GM19463 (cell line): ENCODE data around the gene VPS13D.

Source experiments
- ATAC-seq: cut with Tn5 transposase; IDR thresholded peaks from one replicate; pipeline ENCODE4 v1.9.1; 2021; ENCODE audit warnings: mild to moderate bottlenecking, moderate library complexity; ENCODE audit not compliant: unreplicated experiment

VPS13D gene

GRCh38 chr1:12546771-12547585 lies 317.1 kb downstream of the VPS13D start:
- no peak for ATAC-seq

DNA sequence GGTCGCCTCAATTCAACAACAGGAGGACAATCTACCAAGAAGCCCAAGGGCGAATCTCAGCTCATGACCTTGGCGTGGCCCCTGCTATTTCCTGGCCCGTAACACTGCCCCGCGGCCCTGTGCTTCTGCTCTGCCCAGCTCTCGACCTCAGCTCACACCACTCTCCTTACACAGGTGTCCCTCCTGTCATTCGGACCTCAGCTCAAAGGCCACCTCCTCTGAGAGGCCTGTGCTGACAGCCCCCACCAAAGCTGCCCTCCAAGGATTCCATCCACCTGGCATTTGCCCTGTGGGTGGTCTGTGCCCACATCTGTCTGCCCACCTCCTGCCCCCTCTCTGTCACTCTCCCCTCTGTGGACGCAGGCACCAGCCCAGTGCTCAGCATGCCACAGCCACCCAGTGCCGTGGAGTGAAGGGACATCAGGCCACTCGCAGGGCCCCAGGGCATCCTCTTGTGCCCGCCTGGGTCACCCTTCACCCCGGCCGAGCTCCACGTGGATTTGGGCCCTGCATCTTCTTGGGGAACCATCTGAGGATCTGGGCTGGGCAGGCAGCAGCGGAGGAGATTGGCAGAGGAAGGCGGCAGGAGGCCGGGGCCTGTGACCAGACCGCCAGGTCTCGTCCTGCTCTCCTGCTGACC lies 317.9 kb downstream of the VPS13D start:
- no peak for ATAC-seq

GRCh38 chr1:12548279-12548972 lies 318.6 kb downstream of the VPS13D start:
- ATAC-seq, result no peak

GRCh38 chr1:12548973-12549459 lies 319.2 kb downstream of the VPS13D start:
- ATAC-seq, result no peak

DNA sequence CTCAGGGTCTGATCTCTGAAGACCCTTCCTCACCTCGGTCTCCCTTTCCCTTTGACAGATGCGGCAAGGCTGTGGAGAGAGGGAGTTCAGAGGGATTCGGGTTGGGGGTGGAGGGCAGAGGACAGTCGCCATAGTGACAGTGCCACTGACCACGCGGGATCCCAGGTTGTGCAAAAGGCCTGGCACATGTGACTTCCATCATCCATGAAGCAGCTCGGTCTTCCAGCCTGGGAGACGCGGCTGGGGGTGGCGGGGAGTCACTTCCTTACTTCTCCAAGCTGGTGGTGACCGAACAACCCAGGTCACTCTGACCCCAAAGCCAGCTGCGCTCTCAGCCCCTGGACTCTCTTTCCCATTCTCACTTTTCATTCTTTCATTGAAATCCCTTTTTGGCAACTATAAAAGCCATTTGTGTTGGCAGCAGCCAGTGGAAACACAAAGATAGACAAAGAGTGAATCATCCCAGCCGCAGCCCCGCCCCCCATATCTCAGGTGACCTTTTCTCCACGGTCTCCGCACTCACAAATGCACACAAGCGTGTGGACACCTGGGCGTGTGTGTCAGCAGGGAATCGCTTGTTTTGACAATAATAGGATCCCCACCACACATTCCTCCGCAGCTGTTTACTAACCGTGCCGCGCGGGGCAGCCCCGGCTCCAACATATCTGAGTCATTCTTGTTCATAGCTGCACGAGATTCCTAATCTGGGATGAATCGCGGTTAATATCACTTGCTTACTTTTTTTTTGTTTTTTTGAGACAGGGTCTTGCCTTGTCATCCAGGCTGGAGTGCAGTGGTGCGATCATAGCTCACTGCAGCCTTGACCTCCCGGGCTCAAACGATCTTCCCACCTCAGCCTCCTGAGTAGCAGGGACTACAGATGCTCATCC lies 319.9 kb downstream of the VPS13D start:
- ATAC-seq, result no peak

DNA sequence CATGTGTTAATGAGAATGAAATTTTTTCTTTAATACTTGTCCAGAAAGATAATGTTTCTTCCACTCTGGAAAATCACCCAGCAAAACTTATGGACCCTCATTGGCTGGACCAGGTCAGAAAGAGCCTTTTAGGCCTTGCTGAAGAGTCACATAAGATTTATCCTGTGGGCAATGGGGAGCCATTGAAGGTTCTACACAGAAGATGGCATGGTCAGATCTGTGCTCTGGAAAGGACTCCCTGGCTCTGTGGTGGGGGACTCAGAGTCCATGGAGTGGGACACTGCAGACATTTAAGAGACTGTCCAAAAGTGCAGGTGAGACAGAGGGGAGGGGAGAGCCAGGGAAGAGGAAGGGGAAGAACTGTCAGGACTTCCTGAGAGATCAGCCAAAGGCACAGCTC lies 321.8 kb downstream of the VPS13D start:
- no peak for ATAC-seq

DNA sequence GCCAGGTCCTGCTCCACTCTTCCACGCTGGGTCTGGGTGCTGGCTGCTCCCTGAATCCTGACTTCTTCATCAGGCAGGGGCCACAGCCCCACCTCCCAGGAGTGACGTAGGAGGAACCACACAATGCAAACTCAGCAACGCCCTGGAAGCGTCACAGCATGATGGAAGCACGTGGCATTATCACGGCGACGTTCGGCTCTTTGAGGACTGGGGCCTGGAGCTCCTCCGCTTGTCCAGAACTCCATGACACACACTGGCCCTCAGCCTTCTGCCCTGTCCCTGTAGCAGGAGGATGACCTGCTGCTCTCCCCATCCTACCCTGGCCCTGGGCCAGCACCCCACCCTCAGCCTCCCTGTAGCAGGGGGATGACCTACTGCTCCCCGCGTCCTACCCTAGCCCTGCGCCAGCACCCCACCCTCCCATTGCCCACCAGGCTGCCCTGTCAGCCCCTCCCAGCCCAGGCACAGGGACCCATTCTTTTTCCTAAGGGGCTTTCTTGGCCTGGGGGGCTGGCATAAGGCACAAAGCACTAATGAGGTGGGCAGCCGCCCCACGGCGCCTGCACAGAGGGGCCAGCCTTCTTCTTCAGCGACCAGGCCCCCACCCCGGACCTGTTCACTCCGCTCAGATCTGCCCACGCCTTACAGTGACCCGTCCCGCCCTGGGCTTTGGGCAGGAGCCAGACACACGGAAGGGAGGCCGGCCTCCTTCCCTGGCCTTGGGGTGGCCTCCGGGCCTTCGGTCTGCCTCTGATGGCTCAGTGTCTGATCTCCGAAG lies 322.5 kb downstream of the VPS13D start:
- no peak for ATAC-seq

DNA sequence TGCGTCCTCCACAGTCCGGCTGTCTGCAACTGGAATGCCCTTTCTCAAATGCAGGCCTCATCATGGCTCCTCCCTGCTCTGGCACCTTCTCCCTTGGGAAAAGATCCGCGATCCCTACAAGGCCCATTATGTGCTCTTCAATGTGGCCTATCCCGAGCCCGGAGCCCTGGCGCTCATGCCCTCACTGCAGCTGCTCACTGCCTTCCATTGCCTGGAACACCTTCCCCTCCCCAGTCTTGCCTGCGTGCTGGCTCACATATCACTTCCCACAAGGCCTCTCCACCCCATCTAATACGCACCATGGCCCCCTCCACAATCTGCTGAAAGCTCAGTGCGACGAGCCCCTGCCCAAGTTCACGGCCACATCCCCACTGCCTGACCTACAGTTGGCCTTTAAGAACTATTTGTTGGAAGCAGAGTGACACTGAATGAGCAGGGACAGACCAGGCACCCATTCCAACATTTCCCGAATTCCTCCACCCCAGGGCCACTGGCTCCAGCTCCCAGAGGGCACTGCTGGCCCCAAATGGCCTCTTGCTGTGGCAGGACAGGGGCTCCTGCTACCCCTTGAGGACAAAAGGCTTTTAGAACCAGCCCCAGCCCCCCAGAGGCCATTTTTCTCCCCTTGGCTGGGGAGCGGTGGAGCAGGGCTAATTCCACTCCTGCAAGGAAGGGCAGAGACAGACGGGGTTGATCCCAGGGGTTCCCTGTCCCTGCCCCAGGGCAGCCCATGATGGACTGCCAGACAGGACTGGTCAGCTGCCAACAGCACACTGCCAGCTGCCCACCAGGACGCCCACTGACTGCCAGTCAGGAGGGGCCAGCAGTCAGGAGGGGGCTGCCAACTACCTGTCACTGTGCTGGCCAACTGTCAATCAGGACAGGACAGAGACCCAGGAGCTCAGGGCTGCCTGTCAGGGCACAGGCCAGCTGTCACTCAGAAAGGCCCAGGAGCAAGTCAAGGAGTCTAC lies 323.4 kb downstream of the VPS13D start:
- ATAC-seq, result no peak

- no peak for ATAC-seq
Observed at GRCh38 chr1:12553963-12554362, 324.1 kb downstream of the VPS13D start.

- ATAC-seq, result no peak
Observed at GRCh38 chr1:12554521-12555305, 324.9 kb downstream of the VPS13D start.

DNA sequence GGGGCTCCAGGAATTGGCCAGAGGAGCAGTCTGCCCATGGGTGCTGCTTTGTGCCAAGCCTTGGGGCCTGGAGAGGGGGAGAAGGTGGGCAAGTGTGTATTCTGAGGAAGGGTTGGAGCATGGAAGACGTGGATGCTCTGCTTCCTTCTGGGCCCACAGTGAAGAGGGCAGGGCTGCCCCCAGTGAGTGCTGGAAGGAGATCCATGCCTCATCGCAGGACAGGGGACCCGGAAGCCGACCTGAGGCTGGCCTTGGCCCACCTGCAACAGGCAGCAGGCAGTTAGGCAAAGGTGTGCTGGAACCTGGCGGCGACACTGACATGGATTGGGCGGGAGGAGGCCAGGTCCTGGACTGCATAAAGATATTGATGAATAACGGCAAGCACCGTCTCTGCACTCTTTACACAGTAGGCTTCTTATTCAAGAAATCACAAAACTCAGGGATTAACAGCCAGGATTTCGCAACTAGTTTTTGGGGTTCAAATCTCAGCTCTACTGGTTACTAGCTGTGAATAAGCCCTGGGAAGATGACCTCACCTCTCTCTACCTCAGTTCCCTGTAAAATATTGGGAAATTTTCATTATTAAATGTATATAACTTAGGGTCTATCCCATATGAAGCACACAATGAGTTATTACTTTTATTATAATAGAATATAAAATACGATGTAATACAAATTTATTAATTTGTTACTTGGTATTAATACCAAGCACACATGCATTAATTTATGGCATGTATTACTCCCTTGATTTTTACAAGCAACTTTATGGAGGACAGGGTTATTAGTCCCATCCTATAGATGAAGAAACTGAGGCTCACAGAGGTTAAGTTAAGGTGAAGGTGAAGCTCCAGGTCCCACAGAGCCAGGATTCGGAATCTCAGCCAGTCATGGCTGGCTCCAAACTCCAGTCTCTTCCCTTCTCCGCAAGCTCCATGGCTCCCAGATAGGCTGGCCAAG lies 325.9 kb downstream of the VPS13D start:
- ATAC-seq, result no peak

DNA sequence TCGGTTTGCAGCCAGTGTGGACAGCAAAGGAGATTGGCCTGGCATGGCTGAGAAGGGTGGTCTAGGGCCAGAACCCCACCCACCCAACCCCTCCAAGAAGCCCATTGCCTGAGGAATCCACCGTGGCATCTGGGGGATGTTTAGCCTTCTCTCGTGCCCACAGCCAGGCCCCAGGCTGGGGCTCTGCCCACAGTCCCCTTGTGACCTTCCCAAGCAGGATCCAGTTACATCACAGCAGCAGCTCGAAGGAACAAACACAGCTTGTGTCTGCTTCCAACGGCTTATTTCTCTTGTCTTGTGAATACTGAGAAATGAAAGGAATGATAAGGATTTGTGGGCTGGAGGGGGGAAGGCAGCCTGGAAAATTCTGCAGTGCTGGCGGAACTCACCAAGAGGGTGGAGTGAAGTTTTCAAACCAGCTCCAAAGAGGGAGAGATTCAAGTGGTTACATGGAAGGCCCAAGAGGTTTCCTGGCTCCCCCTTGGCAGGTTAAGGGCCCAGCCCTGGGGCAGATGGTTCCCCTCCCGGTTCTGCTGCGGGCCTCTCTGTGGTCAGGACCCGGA lies 326.6 kb downstream of the VPS13D start:
- no peak for ATAC-seq

- ATAC-seq, result no peak
Observed at GRCh38 chr1:12556957-12557935, 327.4 kb downstream of the VPS13D start.

- ATAC-seq, result no peak
Observed at GRCh38 chr1:12561121-12561520, 331.3 kb downstream of the VPS13D start.
